Activated CD4-positive, alpha-beta T cell treated with anti-CD3 and anti-CD28 coated beads, Interleukin-2, amount 50 U/mL, for 16 hours (primary cell): ENCODE measurements around the gene LAMA4.

Experiments
- DNase-seq: peaks from one replicate; pipeline ENCODE4 v3.0.0-alpha.2; 2020

The LAMA4 gene

DNA sequence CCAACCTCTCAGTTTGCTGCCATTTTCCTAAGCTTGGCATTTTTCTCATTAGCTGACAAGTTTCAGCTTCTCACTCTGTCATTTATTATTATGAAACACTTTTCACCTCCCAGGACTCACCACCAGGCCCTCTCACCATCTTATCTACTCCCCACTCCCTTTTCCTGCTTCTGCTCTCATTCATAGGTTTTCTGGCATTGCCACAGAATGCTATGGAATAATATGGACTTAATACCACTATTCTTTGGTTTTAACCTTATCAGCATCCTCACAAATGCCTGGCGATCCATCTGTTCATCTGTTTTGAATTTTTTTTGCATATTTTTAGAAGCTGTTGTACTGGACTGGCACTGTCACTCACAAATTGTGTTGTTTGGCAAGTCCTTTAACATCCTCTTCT is 16.4 kb upstream of the LAMA4 start:
- no peak for DNase-seq

DNA sequence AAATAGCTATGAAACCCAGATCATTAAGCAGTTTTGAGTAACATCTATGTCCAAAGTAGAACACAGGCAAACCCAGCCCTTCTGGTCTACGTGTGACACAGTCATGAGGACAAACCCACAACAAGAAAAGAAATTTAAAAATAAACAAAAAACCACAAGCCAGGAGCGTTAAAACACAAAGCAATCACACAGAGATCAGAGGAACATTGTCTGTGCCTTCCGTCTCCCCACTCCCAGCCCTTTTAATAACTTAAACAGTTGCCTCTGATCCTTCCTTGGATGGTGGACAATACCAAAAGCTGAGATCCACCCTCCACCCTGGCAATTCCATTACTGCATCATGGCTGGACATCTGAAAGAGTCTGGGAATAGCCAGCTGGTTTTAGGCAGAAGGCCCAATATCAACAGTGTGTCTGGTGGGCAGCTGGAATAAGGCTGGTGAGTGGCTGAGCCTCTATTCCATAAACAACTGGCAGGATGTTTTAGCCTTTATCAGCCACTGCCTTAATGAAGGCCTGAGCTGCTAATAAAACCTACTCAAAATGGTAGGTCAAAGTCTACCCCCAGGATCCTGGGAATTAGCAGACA is 15.7 kb upstream of the LAMA4 start:
- no peak for DNase-seq

- DNase-seq = no peak
These were observed 14.7 kb upstream of the LAMA4 start for GRCh38 chr6:112269114-112269513.

GRCh38 chr6:112268654-112269053 is 14.3 kb upstream of the LAMA4 start:
- no peak for DNase-seq

DNA sequence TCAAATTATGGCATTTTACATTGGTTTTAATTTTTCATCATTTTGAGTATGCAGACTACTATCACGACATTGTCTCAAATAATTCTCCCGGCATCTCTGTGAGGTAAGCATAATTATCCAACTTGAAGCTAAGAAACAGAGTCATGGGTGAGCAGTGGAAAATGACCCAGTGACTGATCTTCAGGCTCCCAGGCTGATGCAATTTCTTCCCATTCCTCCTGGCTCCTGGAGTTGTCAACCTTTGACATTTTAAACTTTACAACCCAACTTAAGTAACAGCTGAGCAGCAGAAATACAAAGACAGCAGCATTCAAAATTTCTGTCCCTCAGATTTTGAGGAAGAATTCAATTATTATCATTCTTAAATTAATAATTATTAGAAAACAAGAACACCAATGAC is 13.7 kb upstream of the LAMA4 start:
- no peak for DNase-seq

DNA sequence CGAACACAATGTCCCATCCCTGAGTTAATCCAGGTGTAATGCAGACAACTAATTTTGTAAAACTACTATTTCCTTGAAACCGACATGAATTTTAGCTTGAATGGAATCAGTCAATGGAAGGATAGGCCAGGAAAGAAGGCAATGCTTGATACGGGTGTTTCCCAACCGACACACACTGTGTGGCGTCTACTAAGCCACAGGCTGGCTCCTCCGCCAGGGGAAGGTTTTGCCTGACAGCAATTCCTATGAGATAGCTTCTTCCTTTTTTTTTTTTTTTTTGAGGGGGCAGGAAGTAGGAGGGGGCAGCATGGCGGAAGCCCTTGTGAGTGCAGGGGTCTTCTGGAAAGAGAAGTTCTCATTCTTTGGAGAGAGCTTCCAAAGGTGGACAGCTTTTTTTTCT is 12.0 kb upstream of the LAMA4 start:
- DNase-seq = no peak

DNA sequence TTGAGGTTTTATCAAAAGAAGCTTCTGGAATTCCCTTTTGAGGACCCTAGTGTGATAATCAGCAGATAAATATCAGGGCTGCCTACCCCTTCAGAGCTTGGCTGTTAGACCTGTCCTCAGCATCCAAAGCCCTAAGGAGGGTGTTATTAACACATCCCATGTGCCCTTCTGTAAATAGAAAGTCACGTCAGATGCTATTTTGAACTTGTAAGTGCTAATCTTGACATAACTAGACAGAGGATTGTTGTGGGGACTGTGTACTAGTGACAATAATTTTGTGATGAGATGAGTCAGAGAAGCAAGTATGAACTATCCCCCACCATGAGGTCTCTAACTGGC is 4.9 kb upstream of the LAMA4 start:
- no peak for DNase-seq

- no peak for DNase-seq
These were observed 4.4 kb upstream of the LAMA4 start for GRCh38 chr6:112258642-112259336.

DNA sequence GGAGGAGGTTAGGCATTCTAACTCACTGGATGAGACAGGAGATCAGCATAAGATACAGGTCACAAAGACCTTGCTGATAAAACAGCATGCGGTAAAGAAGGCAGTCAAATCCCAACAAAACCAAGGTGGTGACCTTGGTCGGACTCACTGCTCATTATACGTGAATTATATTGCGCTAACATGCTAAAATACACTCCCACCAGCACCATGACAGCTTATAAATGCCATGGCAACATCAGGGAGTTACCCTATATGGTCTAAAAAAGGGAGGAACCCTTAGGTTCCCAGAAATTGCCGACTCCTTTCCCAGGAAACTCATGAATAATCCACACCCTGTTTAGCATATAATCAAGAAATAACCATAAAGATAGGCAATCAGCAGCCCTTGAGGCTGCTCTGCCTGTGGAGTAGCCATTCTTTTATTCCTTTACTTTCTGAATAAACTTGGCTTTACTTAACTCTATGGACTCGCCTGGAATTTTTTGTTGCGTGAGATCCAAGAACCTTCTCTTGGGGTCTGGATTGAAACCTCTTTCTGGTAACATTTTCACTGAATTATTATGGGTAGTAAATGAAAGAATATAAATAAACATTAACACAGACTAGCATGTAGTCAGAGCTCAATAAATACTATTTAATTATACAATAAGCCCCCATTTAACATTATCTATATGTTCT is 3.0 kb upstream of the LAMA4 start:
- DNase-seq = no peak

DNA sequence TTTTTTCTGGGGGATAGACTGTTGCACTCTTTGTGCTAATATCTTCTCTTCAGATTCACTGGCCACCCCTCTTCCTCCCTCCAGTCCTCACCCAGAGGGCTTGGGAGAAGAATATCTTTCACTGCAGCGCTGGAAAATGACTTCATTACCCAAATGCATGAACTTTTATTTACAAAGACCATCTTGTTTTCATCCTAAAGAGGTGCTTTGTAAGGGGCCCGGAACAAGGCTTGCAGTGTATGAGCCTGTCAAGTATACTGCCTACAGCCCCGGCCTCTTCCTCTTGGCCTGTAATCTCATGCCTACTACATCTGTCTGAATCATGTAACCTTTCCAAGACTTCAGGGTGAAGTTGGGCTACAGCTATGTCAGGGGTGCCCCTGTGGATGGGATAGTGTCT is 554 bp upstream of the LAMA4 start:
- DNase-seq = no peak

- DNase-seq = no peak
These were observed 898 bp downstream of the LAMA4 start for GRCh38 chr6:112253498-112253840.

DNA sequence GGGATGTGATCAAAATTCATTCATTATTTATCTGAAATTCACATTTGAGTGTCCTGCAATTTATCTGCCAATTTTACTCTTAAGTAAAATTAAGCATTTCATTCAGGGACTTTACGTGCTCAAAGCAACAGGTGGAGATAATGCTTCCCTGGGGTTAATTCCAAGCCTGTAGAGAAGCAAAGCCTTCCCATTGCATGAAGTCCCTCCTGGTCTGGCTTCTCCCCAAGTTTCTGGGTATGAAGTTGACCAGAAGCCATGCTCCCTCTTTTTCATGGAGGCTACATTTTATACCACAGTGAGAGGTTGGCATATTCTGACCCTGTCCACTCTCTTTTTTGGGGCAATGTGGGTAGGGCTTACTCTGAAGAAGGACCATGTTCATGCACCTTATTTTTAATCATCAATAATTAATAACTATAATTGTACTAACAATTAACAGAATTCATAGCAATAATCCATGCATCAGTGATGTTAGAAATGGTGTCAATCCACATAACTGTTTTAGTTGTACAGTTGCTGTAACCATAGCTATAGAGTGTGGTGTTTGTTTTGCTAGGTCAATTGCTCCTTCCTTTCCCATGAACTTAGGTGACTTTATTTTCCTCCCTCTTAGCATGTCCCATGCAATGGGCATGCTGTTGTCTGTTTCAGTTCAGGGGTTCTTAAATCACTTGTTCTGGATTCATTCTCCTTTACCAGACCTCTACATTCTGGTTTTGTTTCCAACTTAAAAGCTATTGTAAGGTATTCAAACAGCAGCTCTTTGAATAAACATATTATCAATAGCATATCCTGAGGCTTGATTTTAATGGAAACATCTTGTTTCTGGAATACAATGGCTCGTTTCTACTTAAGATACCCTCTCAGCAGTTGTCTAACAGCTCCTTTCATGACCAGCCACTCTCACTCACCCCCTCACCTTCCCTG is 1.5 kb downstream of the LAMA4 start:
- no peak for DNase-seq

- DNase-seq = no peak
These were observed 3.0 kb downstream of the LAMA4 start for GRCh38 chr6:112251171-112251875.

GRCh38 chr6:112249489-112249888 is 4.9 kb downstream of the LAMA4 start:
- peak; percentile 16 for DNase-seq

DNA sequence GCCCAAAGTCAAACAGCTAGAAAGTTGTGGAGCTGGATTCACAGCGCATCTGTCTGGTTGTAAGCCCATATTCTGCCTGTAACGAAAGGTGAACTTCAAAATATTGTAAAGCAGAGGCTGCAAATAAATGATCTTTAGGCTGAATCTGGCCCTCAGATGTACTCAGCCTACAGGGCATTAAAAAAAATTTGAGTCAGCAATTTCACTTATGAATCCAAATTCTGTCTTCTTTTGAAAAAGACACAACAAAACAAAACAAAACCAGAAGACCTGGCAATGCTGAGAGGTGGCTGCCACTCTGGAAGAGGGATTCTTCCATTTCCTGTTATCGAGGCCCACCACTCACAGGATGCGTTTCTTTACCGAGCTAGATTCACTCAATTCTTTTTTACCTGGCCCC is 7.1 kb downstream of the LAMA4 start:
- no peak for DNase-seq

GRCh38 chr6:112245511-112246203 is 8.7 kb downstream of the LAMA4 start:
- DNase-seq = no peak

GRCh38 chr6:112243861-112244827 is 10.2 kb downstream of the LAMA4 start:
- no peak for DNase-seq

GRCh38 chr6:112241820-112242429 is 12.4 kb downstream of the LAMA4 start:
- DNase-seq = no peak

DNA sequence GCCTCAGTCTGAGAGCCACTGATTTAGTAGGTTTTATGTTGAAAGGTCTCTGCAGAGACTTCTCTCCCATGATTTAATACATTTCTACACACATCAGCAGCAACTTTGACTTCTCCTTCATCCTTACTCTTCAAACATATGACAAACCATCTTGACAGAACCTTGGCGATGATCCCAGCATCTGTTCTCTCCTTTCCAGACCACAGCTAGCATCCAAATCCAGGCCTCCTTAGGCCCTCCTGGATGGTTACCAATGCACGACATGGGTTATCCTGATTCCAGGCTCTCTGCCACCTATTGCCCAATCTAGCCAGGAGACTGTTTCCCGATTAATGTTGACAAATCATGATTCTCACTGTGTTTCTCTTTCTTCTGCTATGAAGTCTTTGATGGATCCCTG is 16.8 kb downstream of the LAMA4 start:
- DNase-seq = no peak

- no peak for DNase-seq
These were observed 17.3 kb downstream of the LAMA4 start for GRCh38 chr6:112237066-112237465.

GRCh38 chr6:112235956-112236355 is 18.4 kb downstream of the LAMA4 start:
- peak; percentile 66 for DNase-seq
